ENCODE data around the gene NT5E. TPM values are rescaled to one million over a fixed set of nuclear protein-coding genes. Genes with fewer than 3 reads are reported as not detected.

Gene NT5E
- 1 to 10 TPM; 5.2 to 6.7 TPM for total RNA-seq

DNA sequence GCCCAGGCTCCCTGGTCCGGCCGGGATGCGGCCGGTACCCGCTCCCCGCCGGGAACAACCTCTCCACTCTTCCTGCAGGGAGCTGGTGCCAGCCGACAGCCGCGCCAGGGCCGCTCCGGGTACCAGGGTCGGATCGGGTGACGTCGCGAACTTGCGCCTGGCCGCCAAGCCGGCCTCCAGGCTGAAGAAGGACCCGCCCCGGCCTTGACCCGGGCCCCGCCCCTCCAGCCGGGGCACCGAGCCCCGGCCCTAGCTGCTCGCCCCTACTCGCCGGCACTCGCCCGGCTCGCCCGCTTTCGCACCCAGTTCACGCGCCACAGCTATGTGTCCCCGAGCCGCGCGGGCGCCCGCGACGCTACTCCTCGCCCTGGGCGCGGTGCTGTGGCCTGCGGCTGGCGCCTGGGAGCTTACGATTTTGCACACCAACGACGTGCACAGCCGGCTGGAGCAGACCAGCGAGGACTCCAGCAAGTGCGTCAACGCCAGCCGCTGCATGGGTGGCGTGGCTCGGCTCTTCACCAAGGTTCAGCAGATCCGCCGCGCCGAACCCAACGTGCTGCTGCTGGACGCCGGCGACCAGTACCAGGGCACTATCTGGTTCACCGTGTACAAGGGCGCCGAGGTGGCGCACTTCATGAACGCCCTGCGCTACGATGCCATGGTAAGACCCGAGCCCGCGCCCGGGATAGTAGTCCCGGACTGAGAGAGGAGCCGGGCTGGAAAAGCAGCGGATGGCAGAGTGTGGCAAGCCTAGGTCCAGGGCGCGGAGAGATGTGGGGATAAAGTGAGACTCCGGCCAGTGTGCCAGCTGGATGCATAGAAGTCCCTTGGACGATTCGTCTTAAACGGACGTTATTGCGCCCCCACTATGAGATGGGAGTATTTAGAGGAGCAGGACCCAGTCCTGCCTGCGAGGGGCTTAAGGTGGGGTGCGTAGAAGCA, at the start of gene NT5E:
TSS of gene NT5E (plus strand) at position 266 of the 942 bp plus-strand sequence. CDS start at position 323, 57 bp downstream.
- Mint-ChIP-seq H3K27me3 (no peaks in the 10 kb centered on the region), H3K9me3 (no peaks in the 10 kb centered on the region), H3K27ac (peak within 1 kb of the TSS; percentile 96), H3K4me3 (peak within 1 kb of the TSS; percentile 91), H3K4me1 (ENCODE audit: low read depth) (peaks cover 54% of the 10 kb centered on the region), H3K36me3 (ENCODE audit: low read depth) (peaks cover 13% of the 10 kb centered on the region)
- DNase-seq (peak; percentile 78), ATAC-seq (peak; percentile 59)
- ChIA-PET POLR2A (interaction anchor here (0.7 to 6.8 kb wide), 15 partner anchors 9 to 228 kb away, joined by 3 to 89 read pairs (median 5); partner anchors contain the start of gene SYNCRIP), CTCF (interaction anchor here (0.7 to 24.4 kb wide), 19 partner anchors 9 to 220 kb away, joined by 3 to 364 read pairs (median 6); no protein-coding TSS in a partner anchor)
- intact Hi-C loops (cut with micrococcal nuclease) = loop anchor here (10.0 kb wide), 1 partner anchor 145 kb away; the partner anchor contains the start of gene SNX14
- TF ChIP-seq, protein P1, sequence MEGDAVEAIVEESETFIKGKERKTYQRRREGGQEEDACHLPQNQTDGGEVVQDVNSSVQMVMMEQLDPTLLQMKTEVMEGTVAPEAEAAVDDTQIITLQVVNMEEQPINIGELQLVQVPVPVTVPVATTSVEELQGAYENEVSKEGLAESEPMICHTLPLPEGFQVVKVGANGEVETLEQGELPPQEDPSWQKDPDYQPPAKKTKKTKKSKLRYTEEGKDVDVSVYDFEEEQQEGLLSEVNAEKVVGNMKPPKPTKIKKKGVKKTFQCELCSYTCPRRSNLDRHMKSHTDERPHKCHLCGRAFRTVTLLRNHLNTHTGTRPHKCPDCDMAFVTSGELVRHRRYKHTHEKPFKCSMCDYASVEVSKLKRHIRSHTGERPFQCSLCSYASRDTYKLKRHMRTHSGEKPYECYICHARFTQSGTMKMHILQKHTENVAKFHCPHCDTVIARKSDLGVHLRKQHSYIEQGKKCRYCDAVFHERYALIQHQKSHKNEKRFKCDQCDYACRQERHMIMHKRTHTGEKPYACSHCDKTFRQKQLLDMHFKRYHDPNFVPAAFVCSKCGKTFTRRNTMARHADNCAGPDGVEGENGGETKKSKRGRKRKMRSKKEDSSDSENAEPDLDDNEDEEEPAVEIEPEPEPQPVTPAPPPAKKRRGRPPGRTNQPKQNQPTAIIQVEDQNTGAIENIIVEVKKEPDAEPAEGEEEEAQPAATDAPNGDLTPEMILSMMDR (IDR thresholded peaks at IDR 0.05) = no peak

DNA sequence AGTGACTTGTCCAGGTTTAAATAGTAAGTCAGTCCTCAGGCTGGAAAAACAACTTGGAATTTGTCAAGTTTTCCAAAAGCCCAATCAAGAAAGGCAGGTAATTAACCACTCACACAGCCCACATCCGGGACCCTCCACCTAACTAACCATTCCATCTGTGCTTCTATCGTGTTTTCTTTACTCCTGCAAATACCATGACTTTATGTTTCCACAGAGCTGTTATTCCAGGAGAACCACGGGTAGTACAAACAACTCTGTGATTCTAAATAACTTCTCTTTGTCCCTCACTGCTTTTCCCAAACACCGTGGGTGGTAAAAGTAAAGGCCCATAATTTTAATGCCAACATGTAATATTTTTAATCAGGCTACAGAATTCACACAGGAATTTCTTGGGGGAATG, 49.6 kb upstream of the NT5E start:
- ChIA-PET POLR2A (no interaction called here), CTCF (interaction anchor here (1.2 to 5.6 kb wide), 3 partner anchors 9 to 83 kb away, joined by 3 to 31 read pairs (median 4); no protein-coding TSS in a partner anchor)
- ATAC-seq = no peak
- Mint-ChIP-seq H3K4me3 (no peak overlapping the region), H3K36me3 (ENCODE audit: low read depth) (no peaks in the 10 kb centered on the region), H3K27ac (no peak overlapping the region), H3K9me3 (no peaks in the 10 kb centered on the region), H3K27me3 (no peaks in the 10 kb centered on the region), H3K4me1 (ENCODE audit: low read depth) (peaks cover 41% of the 10 kb centered on the region)
- intact Hi-C loops (cut with micrococcal nuclease) = no loop called here
- DNase-seq = no peak
- TF ChIP-seq, protein P1 (IDR thresholded peaks at IDR 0.05) = no peak

DNA sequence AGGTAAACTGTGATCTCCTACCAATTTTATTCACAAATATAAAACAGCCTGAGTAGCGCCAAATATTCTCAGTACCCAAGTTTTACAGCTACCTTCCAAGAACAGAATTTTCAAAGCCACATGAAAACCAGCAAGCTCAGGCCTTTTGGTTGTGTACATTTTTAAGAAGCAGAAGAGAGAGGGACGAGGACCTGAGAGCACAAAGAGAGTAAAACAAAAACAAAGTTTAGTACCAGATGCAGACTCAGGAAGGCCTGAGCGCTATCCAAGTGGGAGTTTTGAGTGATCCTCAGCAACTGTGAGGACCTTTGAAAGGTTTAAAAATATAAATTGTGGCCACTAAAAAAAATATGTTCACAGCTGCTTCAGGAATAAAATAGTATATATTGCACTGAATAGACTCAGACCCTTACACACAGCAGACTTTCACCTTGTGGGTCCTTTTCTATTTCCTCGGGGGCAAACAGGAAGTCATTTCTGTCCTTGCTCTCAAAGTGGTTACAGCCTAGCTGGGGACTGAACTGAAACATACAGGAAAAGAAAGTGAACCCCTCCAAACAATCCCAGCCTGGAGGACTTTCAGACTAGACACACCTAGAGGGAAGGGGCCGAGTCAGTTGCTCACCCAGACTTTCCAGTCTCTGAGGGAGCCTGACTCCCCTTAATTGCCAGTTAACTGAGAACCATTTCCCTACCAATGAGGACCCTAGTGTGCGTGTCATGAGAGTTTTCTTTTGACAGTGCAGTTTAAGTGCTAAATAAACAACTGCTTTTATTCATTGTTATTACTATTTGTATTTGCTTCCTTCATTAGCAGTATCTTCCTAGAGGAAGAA, 48.5 kb upstream of the NT5E start:
- Mint-ChIP-seq H3K27me3 (no peaks in the 10 kb centered on the region), H3K4me3 (peak overlapping the region; percentile 4), H3K36me3 (ENCODE audit: low read depth) (no peaks in the 10 kb centered on the region), H3K27ac (peak overlapping the region; percentile 82), H3K9me3 (no peaks in the 10 kb centered on the region), H3K4me1 (ENCODE audit: low read depth) (peaks cover 52% of the 10 kb centered on the region)
- CTCF ChIA-PET = interaction anchor here (0.6 to 5.6 kb wide), 6 partner anchors 10 to 135 kb away, joined by 3 to 31 read pairs (median 4); no protein-coding TSS in a partner anchor
- intact Hi-C loops (cut with micrococcal nuclease) = no loop called here
- TF ChIP-seq, protein P1 (IDR thresholded peaks at IDR 0.05) = no peak
- peak; percentile 12 for DNase-seq
- ATAC-seq = peak; percentile 67
- POLR2A ChIA-PET = interaction anchor here (0.7 to 1.9 kb wide), 2 partner anchors 49 to 52 kb away, joined by 3 to 8 read pairs; partner anchors contain the start of gene NT5E

DNA sequence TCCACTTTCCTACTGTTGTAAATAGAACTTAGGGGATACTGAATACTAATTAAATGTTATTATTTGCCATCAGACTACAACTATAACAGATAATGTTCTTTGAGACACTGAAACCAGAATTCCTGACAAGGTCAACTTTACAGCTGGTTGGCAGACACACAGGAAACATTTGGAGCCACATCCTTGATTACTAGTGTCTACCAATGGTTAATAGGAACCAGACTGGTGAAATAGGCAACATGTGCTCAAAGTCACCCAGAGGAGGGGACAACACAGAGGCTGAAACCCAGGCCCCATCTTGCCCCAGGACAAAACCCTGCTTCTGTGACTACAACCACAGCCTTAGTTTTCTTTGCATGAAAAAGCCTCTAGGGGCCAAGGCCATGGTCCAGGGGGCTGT, 47.8 kb upstream of the NT5E start:
- TF ChIP-seq, protein P1 (IDR thresholded peaks at IDR 0.05) = no peak
- ChIA-PET CTCF (interaction anchor here (1.0 to 5.6 kb wide), 4 partner anchors 16 to 81 kb away, joined by 3 to 31 read pairs (median 4); no protein-coding TSS in a partner anchor), POLR2A (interaction anchor here (1.9 kb wide), 1 partner anchor 48 kb away, joined by 8 read pairs; the partner anchor contains the start of gene NT5E)
- no peak for ATAC-seq
- DNase-seq = no peak
- H3K4me1 Mint-ChIP-seq (ENCODE audit: low read depth) = peaks cover 59% of the 10 kb centered on the region
- no peaks in the 10 kb centered on the region for H3K27me3 Mint-ChIP-seq
- no peaks in the 10 kb centered on the region for H3K36me3 Mint-ChIP-seq (ENCODE audit: low read depth)
- intact Hi-C loops (cut with micrococcal nuclease) = no loop called here
- H3K27ac Mint-ChIP-seq = peak overlapping the region; percentile 82
- H3K4me3 Mint-ChIP-seq = no peak overlapping the region
- H3K9me3 Mint-ChIP-seq = no peaks in the 10 kb centered on the region

Data from activated CD8-positive, alpha-beta T cell treated with anti-CD3 and anti-CD28 coated beads for 36 hours (primary cell).